Lower leg skin (tissue), 3 donors: ENCODE results near the gene CEP112.

Experiments used
- CTCF ChIP-seq, 3 donors: fragments of 450-650 bp; IDR thresholded peaks; one replicate each; pipeline ENCODE4 v1.5.1; 2016; ENCODE audit warnings: antibody characterized with exemption in 3 of 3, mild to moderate bottlenecking in 3 of 3, moderate library complexity in 2 of 3
- POLR2A ChIP-seq, 2 donors: fragments of 450-650 bp; IDR thresholded peaks; one replicate each; pipeline ENCODE4 v1.6.1; 2016 to 2017; ENCODE audit warnings: antibody characterized with exemption in 2 of 2, mild to moderate bottlenecking in 1 of 2, moderate library complexity in 1 of 2

GRCh38 chr17:65963179-65963578, 228.8 kb downstream of the CEP112 start:
- TF ChIP-seq CTCF (IDR thresholded peaks at IDR 0.05) = no peak
- TF ChIP-seq POLR2A (IDR thresholded peaks at IDR 0.05) = no peak
